IMR-90 (cell line): ENCODE results near the gene ACAP1. TPM values are rescaled to one million over a fixed set of nuclear protein-coding genes. Genes with fewer than 3 reads are reported as not detected.

Source experiments
- ATAC-seq: fragments of 200-7000 bp; cut with Tn5 transposase; 2 replicates; pipeline ENCODE4 v1.9.1; 2020; ENCODE audit warnings: low read depth, mild to moderate bottlenecking, moderate library complexity
- BruUV-seq: library from RNA; stranded (reverse); fragments of 400-500 nt; replicated peaks from 2 replicates; lab custom pipeline; 2021; lab: Mats Ljungman, UMichigan
- CTCF ChIA-PET: fragments of 300-600 bp; formaldehyde crosslinking; extraction: SDS; loops from one replicate; lab custom pipeline; 2021; ENCODE audit warnings: antibody characterized with exemption; lab: Yijun Ruan, JAX
- POLR2A ChIA-PET: fragments of 300-600 bp; sonication (Branson Sonifier 250); formaldehyde crosslinking; loops from one replicate; lab custom pipeline; 2022; ENCODE audit warnings: antibody characterized with exemption; ENCODE audit not compliant: unreplicated experiment; lab: Charles Lee
- DNase-seq: peaks from one replicate; pipeline ENCODE4 v3.0.0; 2013
- H2AFZ ChIP-seq: replicated peaks from 2 replicates; pipeline ENCODE3; 2013; ENCODE audit warnings: low read length, mild to moderate bottlenecking; ENCODE audit not compliant: poor library complexity
- H2AK5ac ChIP-seq: 2 replicates; pipeline ENCODE4 v1.6.1; 2013; ENCODE audit warnings: low read depth, low read length, inconsistent platforms
- H2AK9ac ChIP-seq: replicated peaks from 2 replicates; pipeline ENCODE3; 2013; ENCODE audit warnings: mild to moderate bottlenecking, low read depth, low read length, moderate library complexity; ENCODE audit not compliant: poor library complexity
- H2BK120ac ChIP-seq: 2 replicates; pipeline ENCODE4 v1.6.1; 2013; ENCODE audit warnings: low read depth, low read length, inconsistent platforms
- H2BK15ac ChIP-seq: 3 replicates; pipeline ENCODE4 v1.6.1; 2013; ENCODE audit warnings: low read depth, low read length, inconsistent platforms
- H2BK20ac ChIP-seq: 2 replicates; pipeline ENCODE4 v1.6.1; 2013; ENCODE audit warnings: low read depth, mild to moderate bottlenecking, inconsistent platforms, low read length, moderate library complexity
- H2BK5ac ChIP-seq: 2 replicates; pipeline ENCODE4 v1.6.1; 2013; ENCODE audit warnings: mild to moderate bottlenecking, low read depth, low read length, inconsistent platforms; ENCODE audit not compliant: poor library complexity, severe bottlenecking
- H3K14ac ChIP-seq: replicated peaks from 2 replicates; pipeline ENCODE4 v1.6.1; 2013; ENCODE audit warnings: low read depth, low read length, inconsistent platforms
- H3K18ac ChIP-seq: 2 replicates; pipeline ENCODE4 v1.6.1; 2013; ENCODE audit warnings: low read depth, low read length, control low read depth
- H3K23ac ChIP-seq: 2 replicates; pipeline ENCODE4 v1.6.1; 2013; ENCODE audit warnings: low read depth, low read length, inconsistent platforms
- H3K27ac ChIP-seq: 2 replicates; pipeline ENCODE4 v1.5.1; 2013; ENCODE audit warnings: mild to moderate bottlenecking, control low read depth, low read length; ENCODE audit not compliant: insufficient read depth
- H3K27me3 ChIP-seq: 2 replicates; pipeline ENCODE4 v1.6.1; 2013; ENCODE audit warnings: low read length; ENCODE audit not compliant: control insufficient read depth, insufficient read depth
- H3K36me3 ChIP-seq: 2 replicates; pipeline ENCODE4 v1.6.1; 2013; ENCODE audit warnings: low read length, mixed read lengths; ENCODE audit not compliant: control insufficient read depth, insufficient read depth
- H3K4ac ChIP-seq: 2 replicates; pipeline ENCODE4 v1.6.1; 2013; ENCODE audit warnings: low read depth, low read length, inconsistent platforms
- H3K4me1 ChIP-seq: 2 replicates; pipeline ENCODE4 v1.6.1; 2013; ENCODE audit warnings: low read length, mixed read lengths; ENCODE audit not compliant: control insufficient read depth, insufficient read depth
- H3K4me2 ChIP-seq: 2 replicates; pipeline ENCODE4 v1.6.1; 2013; ENCODE audit warnings: low read depth, mild to moderate bottlenecking, control low read depth, low read length, moderate library complexity
- H3K4me3 ChIP-seq: 2 replicates; pipeline ENCODE4 v1.5.1; 2013; ENCODE audit warnings: low read depth, mild to moderate bottlenecking, control low read depth, low read length, moderate library complexity; ENCODE audit not compliant: insufficient read depth
- H3K56ac ChIP-seq: 2 replicates; pipeline ENCODE4 v1.6.1; 2013; ENCODE audit warnings: low read length, inconsistent platforms; ENCODE audit not compliant: insufficient read depth; ENCODE audit errors: extremely low read depth
- H3K79me1 ChIP-seq, 2 experiments: 2 replicates each; pipeline ENCODE4 v1.6.1; 2013; ENCODE audit warnings: low read length in 2 of 2, inconsistent platforms in 1 of 2, low read depth in 1 of 2
- H3K9ac ChIP-seq: 2 replicates; pipeline ENCODE4 v1.6.1; 2013; ENCODE audit warnings: low read depth, low read length, control low read depth
- H3K9me1 ChIP-seq: 2 replicates; pipeline ENCODE4 v1.6.1; 2013; ENCODE audit warnings: low read length, inconsistent platforms; ENCODE audit not compliant: insufficient read depth
- H3K9me3 ChIP-seq: 2 replicates; pipeline ENCODE4 v1.6.1; 2013; ENCODE audit warnings: low read length; ENCODE audit not compliant: control insufficient read depth, insufficient read depth
- H4K20me1 ChIP-seq: 2 replicates; pipeline ENCODE4 v1.6.1; 2013; ENCODE audit warnings: low read length, inconsistent platforms; ENCODE audit not compliant: insufficient read depth
- H4K5ac ChIP-seq: 2 replicates; pipeline ENCODE4 v1.6.1; 2013; ENCODE audit warnings: mild to moderate bottlenecking, low read depth, low read length, control low read depth
- H4K8ac ChIP-seq, 2 experiments: 2 replicates each; pipeline ENCODE4 v1.6.1; 2013; ENCODE audit warnings: low read depth in 2 of 2, low read length in 2 of 2, control low read depth in 1 of 2, inconsistent platforms in 1 of 2
- H4K91ac ChIP-seq: 2 replicates; pipeline ENCODE4 v1.6.1; 2013; ENCODE audit warnings: low read depth, low read length, inconsistent platforms; ENCODE audit not compliant: insufficient read depth
- CEBPB ChIP-seq: IDR thresholded peaks from 2 replicates; pipeline ENCODE4 v1.6.1; 2012; ENCODE audit warnings: low read depth, low read length, improper control_type of control experiment
- MAFK ChIP-seq: IDR thresholded peaks from 2 replicates; pipeline ENCODE4 v1.6.1; 2012; ENCODE audit warnings: low read depth, low read length, improper control_type of control experiment
- WGBS, 2 experiments: methylation state at CpG; one replicate each; pipeline versions ENCODE4 v1.1.5 to v1.1.7; 2013; ENCODE audit warnings: missing lambda C conversion rate in 2 of 2; ENCODE audit not compliant: insufficient read length in 1 of 2; ENCODE audit errors: extremely low coverage in 2 of 2; 5-methylcytosine and 5-hydroxymethylcytosine counted together
- dilution Hi-C: fragments of 300-500 bp; cut with HindIII; formaldehyde crosslinking; loops from one replicate; pipeline ENCODE4 v1.14.3; 2018; ENCODE audit warnings: low sequenced_read_pairs; ENCODE audit not compliant: unreplicated experiment
- in situ Hi-C: fragments of 300-500 bp; cut with MboI; formaldehyde crosslinking; loops from 3 replicates; pipeline ENCODE4 v1.14.3; 2019; ENCODE audit warnings: low sequenced_read_pairs, inconsistent platforms, mixed read lengths
- intact Hi-C: fragments of 100-400 bp; cut with micrococcal nuclease; formaldehyde crosslinking; loops from 2 replicates; pipeline ENCODE4 v1.10.0; 2022
- polyA plus RNA-seq, 3 experiments: library from polyadenylated mRNA; depleted of rRNA; stranded (reverse); fragments of >200 nt; gene quantifications; 2 replicates each; pipeline ENCODE4 v1.2.3, GENCODE V29; 2012; ENCODE audit warnings: low replicate concordance in 1 of 3
- total RNA-seq: library from RNA; depleted of rRNA; stranded (reverse); fragments of >200 nt; gene quantifications from 2 replicates; pipeline ENCODE4 v1.2.3, GENCODE V29; 2012

The ACAP1 gene
- total and polyA plus RNA-seq, 2 of the 4 experiments (the other 2 are of a cell fraction), result under 0.01 to 2.1 TPM

DNA sequence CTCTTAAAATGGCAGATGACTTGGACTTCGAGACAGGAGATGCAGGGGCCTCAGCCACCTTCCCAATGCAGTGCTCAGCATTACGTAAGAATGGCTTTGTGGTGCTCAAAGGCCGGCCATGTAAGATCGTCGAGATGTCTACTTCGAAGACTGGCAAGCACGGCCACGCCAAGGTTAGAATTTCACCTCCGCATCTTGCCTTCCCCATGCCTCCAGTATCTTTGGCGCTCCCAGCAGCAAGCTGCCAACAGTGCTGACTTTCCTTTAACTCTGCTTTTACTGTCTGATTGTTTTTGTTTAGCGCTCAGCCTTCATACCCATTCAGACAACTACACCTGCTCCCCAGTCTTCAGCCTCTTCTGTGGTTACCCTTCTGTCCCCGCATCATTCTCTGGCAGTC lies 26.7 kb upstream of the ACAP1 start:
- in situ Hi-C loops, result loop anchor here (10.0 kb wide), 1 partner anchor 265 kb away; the partner anchor contains the start of gene SLC16A11
- Histone ChIP-seq H3K4me3 (no peak overlapping the region), H3K36me3 (peaks cover 34% of the 10 kb centered on the region)

More for the DNA sequence above, 26.7 kb upstream of the ACAP1 start:
- no peak for DNase-seq
- Histone ChIP-seq H3K9me1 (peaks cover 13% of the 10 kb centered on the region), H3K4ac (no peak overlapping the region), H3K79me1 (peaks cover 25 to 58% of the 10 kb centered on the region in 2 experiments), H2AK9ac (no peak overlapping the region), H4K91ac (no peak overlapping the region), H3K9me3 (no peaks in the 10 kb centered on the region), H3K23ac (no peak overlapping the region), H4K5ac (no peak overlapping the region), H2BK5ac (no peak overlapping the region), H2BK15ac (no peak overlapping the region), H3K56ac (no peak overlapping the region), H3K14ac (no peak overlapping the region), H3K9ac (no peak overlapping the region), H4K20me1 (peaks cover 62% of the 10 kb centered on the region), H2BK20ac (no peak overlapping the region), H3K4me2 (no peak overlapping the region), H3K18ac (no peak overlapping the region), H3K27ac (no peak overlapping the region), H2AK5ac (no peak overlapping the region), H2BK120ac (no peak overlapping the region), H3K27me3 (no peaks in the 10 kb centered on the region), H2AFZ (no peak overlapping the region), H4K8ac (no peak overlapping the region), H3K4me1 (peaks cover 4% of the 10 kb centered on the region; the same call in 1 of the 2 replicates)
- POLR2A ChIA-PET, result no interaction called here
- WGBS, 2 experiments, result 91% methylated on average over 10 of the region's 12 CpGs; no CpG with 5 or more reads in 1 of the 2 experiments
- TF ChIP-seq MAFK, result no peak
- TF ChIP-seq CEBPB, result 0 out of 2 replicates have a peak, but pooled peaks have one; percentile 19
- no peak for ATAC-seq
- intact Hi-C loops (no loop called here), dilution Hi-C loops (no loop called here)
- no TSS peak for BruUV-seq
- CTCF ChIA-PET, result interaction anchor here (0.9 kb wide), 1 partner anchor 10 kb away, joined by 3 read pairs; no protein-coding TSS in a partner anchor
